GM12892 (cell line): ENCODE data around the gene CPED1.

Experiments
- POLR2A ChIP-seq: IDR thresholded peaks from 2 replicates; pipeline ENCODE4 v1.6.1; 2011; ENCODE audit warnings: low read depth, low read length, control low read depth
- POLR2AphosphoS5 ChIP-seq: IDR thresholded peaks from 2 replicates; pipeline ENCODE4 v1.6.1; 2011; ENCODE audit warnings: low read depth, low read length, control low read depth
- TAF1 ChIP-seq: IDR thresholded peaks from 2 replicates; pipeline ENCODE4 v1.6.1; 2011; ENCODE audit warnings: low read depth, mild to moderate bottlenecking, control low read depth, low read length, borderline replicate concordance

GRCh38 chr7:121297843-121298242 is 309.3 kb downstream of the CPED1 start:
- TF ChIP-seq POLR2A (no peak), TAF1 (no peak), POLR2AphosphoS5 (no peak)
